HG03378 (cell line): ENCODE measurements around the gene GSTM3.
"Not testable (repeated sequence)": the region's sequence is repeated elsewhere in the genome, so short reads cannot be mapped to it uniquely, and the experiment has no call there.

Experiments used
- ATAC-seq: cut with Tn5 transposase; IDR thresholded peaks from one replicate; pipeline ENCODE4 v1.9.1; 2021; ENCODE audit warnings: mild to moderate bottlenecking, moderate library complexity; ENCODE audit not compliant: unreplicated experiment

The GSTM3 gene

GRCh38 chr1:109762821-109763645 lies 22.2 kb upstream of the GSTM3 start:
- no peak for ATAC-seq

GRCh38 chr1:109762039-109762585 lies 21.3 kb upstream of the GSTM3 start:
- ATAC-seq, result no peak

- ATAC-seq, result no peak
These were observed 20.6 kb upstream of the GSTM3 start for GRCh38 chr1:109761227-109762038.

GRCh38 chr1:109760581-109761226 lies 19.9 kb upstream of the GSTM3 start:
- ATAC-seq, result no peak

GRCh38 chr1:109759513-109760334 lies 18.9 kb upstream of the GSTM3 start:
- ATAC-seq, result no peak

- no peak for ATAC-seq
These were observed 17.3 kb upstream of the GSTM3 start for GRCh38 chr1:109757936-109758786.

- ATAC-seq, result no peak
These were observed 16.1 kb upstream of the GSTM3 start for GRCh38 chr1:109756848-109757521.

GRCh38 chr1:109756325-109756724 lies 15.5 kb upstream of the GSTM3 start:
- not testable (repeated sequence) for ATAC-seq

- no peak for ATAC-seq
These were observed 13.9 kb upstream of the GSTM3 start for GRCh38 chr1:109754738-109755137.

- no peak for ATAC-seq
These were observed 10.9 kb upstream of the GSTM3 start for GRCh38 chr1:109751531-109752260.

- no peak for ATAC-seq
These were observed 10.1 kb upstream of the GSTM3 start for GRCh38 chr1:109750920-109751319.

GRCh38 chr1:109750241-109750882 lies 9.5 kb upstream of the GSTM3 start:
- ATAC-seq, result no peak

GRCh38 chr1:109749221-109749620 lies 8.4 kb upstream of the GSTM3 start:
- ATAC-seq, result no peak

GRCh38 chr1:109748311-109748710 lies 7.5 kb upstream of the GSTM3 start:
- ATAC-seq, result not testable (repeated sequence)

GRCh38 chr1:109739738-109740614 lies 862 bp downstream of the GSTM3 start:
- ATAC-seq, result peak; percentile 69

- no peak for ATAC-seq
These were observed 7.5 kb downstream of the GSTM3 start for GRCh38 chr1:109733236-109733870.
